NCI-H345 treated with DMSO at 0.1 percent for 48 hours (cell line): ENCODE measurements around the gene ATF7.

Source experiments
- DNase-seq: peaks from one replicate; lab custom pipeline; 2025; ENCODE audit not compliant: unreplicated experiment; lab: John Stamatoyannopoulos, UW

Gene ATF7

GRCh38 chr12:53463802-53464560 is 162.2 kb downstream of the ATF7 start:
- DNase-seq, result no peak

GRCh38 chr12:53462935-53463334 is 163.2 kb downstream of the ATF7 start:
- no peak for DNase-seq

GRCh38 chr12:53461591-53461990 is 164.6 kb downstream of the ATF7 start:
- no peak for DNase-seq

GRCh38 chr12:53461059-53461458 is 165.1 kb downstream of the ATF7 start:
- no peak for DNase-seq

GRCh38 chr12:53459097-53459496 is 167.1 kb downstream of the ATF7 start:
- no peak for DNase-seq
